Endothelial cell of umbilical vein (primary cell): ENCODE results near the gene SMARCA2. TPM values are rescaled to one million over a fixed set of nuclear protein-coding genes. Genes with fewer than 3 reads are reported as not detected.

ENCODE experiments used
- BruUV-seq: library from RNA; stranded (reverse); fragments of 400-500 nt; replicated peaks from 2 replicates; lab custom pipeline; 2021; lab: Mats Ljungman, UMichigan
- CTCF ChIA-PET: fragments of 300-600, 350-600 bp; sonication (Branson Sonifier 250); formaldehyde crosslinking; loops from one replicate; lab custom pipeline; 2021; ENCODE audit warnings: antibody characterized with exemption, inconsistent platforms; lab: Charles Lee
- POLR2A ChIA-PET: fragments of 300-600, 350-600 bp; sonication (Branson Sonifier 250); formaldehyde crosslinking; loops from one replicate; lab custom pipeline; 2021; ENCODE audit warnings: antibody characterized with exemption, inconsistent platforms; lab: Charles Lee
- DNase-seq: peaks from one replicate; pipeline ENCODE4 v3.0.0-alpha.2; 2011; ENCODE audit warnings: low read depth, low spot score
- FAIRE-seq: peaks from 2 replicates; lab custom pipeline; 2011; peaks lifted over from hg19 to GRCh38; lab: Jason Lieb, UNC
- H2AFZ ChIP-seq: 2 replicates; pipeline ENCODE4 v1.6.0; 2012; ENCODE audit warnings: low read depth, low read length, control low read depth, inconsistent platforms
- H3K27ac ChIP-seq: 2 replicates; pipeline ENCODE4 v1.5.1; 2011; ENCODE audit warnings: low read depth, mild to moderate bottlenecking, control low read depth, low read length, moderate library complexity; ENCODE audit not compliant: insufficient read depth
- H3K27me3 ChIP-seq, 2 experiments: 2 replicates each; pipeline versions ENCODE4 v1.6.0 to v1.6.1; 2011; ENCODE audit warnings: low read length in 2 of 2, mixed read lengths in 1 of 2; ENCODE audit not compliant: control insufficient read depth in 2 of 2, insufficient read depth in 2 of 2
- H3K36me3 ChIP-seq, 2 experiments: 2 replicates in 1 of 2; 3 replicates in 1 of 2; pipeline ENCODE4 v1.5.1; 2011; ENCODE audit warnings: low read length in 2 of 2, mild to moderate bottlenecking in 1 of 2, moderate library complexity in 1 of 2; ENCODE audit not compliant: control insufficient read depth in 2 of 2, insufficient read depth in 2 of 2; ENCODE audit errors: extremely low read depth in 1 of 2
- H3K4me1 ChIP-seq: 3 replicates; pipeline ENCODE4 v1.5.1; 2011; ENCODE audit warnings: mild to moderate bottlenecking, low read length; ENCODE audit not compliant: control insufficient read depth, insufficient read depth; ENCODE audit errors: extremely low read depth
- H3K4me2 ChIP-seq: 2 replicates; pipeline ENCODE4 v1.6.1; 2011; ENCODE audit warnings: low read length, control low read depth, mixed read lengths; ENCODE audit not compliant: insufficient read depth
- H3K4me3 ChIP-seq, 3 experiments: fragments of 200-600 bp in 1 of 3; sonication (generic), shearing (Covaris generic) in 1 of 3; replicated peaks in 1 of 3; 2 replicates each; pipeline ENCODE4 v1.5.1; 2011 to 2016; ENCODE audit warnings: control low read depth in 3 of 3, low read length in 3 of 3, mild to moderate bottlenecking in 2 of 3, inconsistent platforms in 1 of 3, low read depth in 1 of 3, moderate library complexity in 1 of 3; ENCODE audit not compliant: insufficient read depth in 1 of 3
- H3K79me2 ChIP-seq: 2 replicates; pipeline ENCODE4 v1.6.0; 2012; ENCODE audit warnings: low read length, inconsistent platforms; ENCODE audit not compliant: control insufficient read depth, insufficient read depth
- H3K9ac ChIP-seq: replicated peaks from 2 replicates; pipeline ENCODE3; 2011; ENCODE audit warnings: low read length, control low read depth; ENCODE audit not compliant: insufficient read depth; ENCODE audit errors: extremely low read depth
- H3K9me1 ChIP-seq: replicated peaks from 3 replicates; pipeline ENCODE4 v1.6.0; 2011; ENCODE audit warnings: mild to moderate bottlenecking, low read length; ENCODE audit not compliant: control insufficient read depth, insufficient read depth; ENCODE audit errors: extremely low read depth
- H3K9me3 ChIP-seq: replicated peaks from 2 replicates; pipeline ENCODE4 v1.5.1; 2012; ENCODE audit warnings: low read length, inconsistent platforms; ENCODE audit not compliant: control insufficient read depth, insufficient read depth
- H4K20me1 ChIP-seq: replicated peaks from 2 replicates; pipeline ENCODE3; 2011; ENCODE audit warnings: mild to moderate bottlenecking, low read length; ENCODE audit not compliant: control insufficient read depth, insufficient read depth; ENCODE audit errors: extremely low read depth
- EZH2 ChIP-seq: IDR thresholded peaks from 2 replicates; pipeline ENCODE4 v1.6.1; 2012; ENCODE audit warnings: borderline replicate concordance, low read depth, mild to moderate bottlenecking, moderate library complexity, low read length, inconsistent platforms; ENCODE audit not compliant: severe bottlenecking
- FOS ChIP-seq: IDR thresholded peaks from 2 replicates; pipeline ENCODE4 v1.6.1; 2011; ENCODE audit warnings: mild to moderate bottlenecking, low read length, moderate library complexity, borderline replicate concordance; ENCODE audit not compliant: insufficient read depth
- GATA2 ChIP-seq: IDR thresholded peaks from 2 replicates; pipeline ENCODE4 v1.7.0; 2011; ENCODE audit warnings: low read depth, mild to moderate bottlenecking, moderate library complexity, mixed read lengths, low read length; ENCODE audit not compliant: insufficient read length, insufficient read depth
- JUN ChIP-seq: IDR thresholded peaks from 2 replicates; pipeline ENCODE4 v1.6.1; 2011; ENCODE audit warnings: borderline replicate concordance, low read depth; ENCODE audit not compliant: insufficient read length, insufficient read depth
- MAX ChIP-seq: IDR thresholded peaks from 2 replicates; pipeline ENCODE4 v1.6.1; 2011; ENCODE audit not compliant: insufficient read depth, insufficient read length
- MYC ChIP-seq: IDR thresholded peaks from one replicate; pipeline ENCODE4 v1.6.1; 2011; ENCODE audit warnings: mild to moderate bottlenecking, low read depth, low read length
- POLR2A ChIP-seq: IDR thresholded peaks from 2 replicates; pipeline ENCODE4 v1.6.1; 2012; ENCODE audit warnings: low read depth, mild to moderate bottlenecking, control low read depth, low read length
- POLR2AphosphoS5 ChIP-seq: IDR thresholded peaks from 2 replicates; pipeline ENCODE4 v1.6.1; 2012; ENCODE audit warnings: low read depth, mild to moderate bottlenecking, control low read depth, low read length, moderate library complexity; ENCODE audit not compliant: insufficient read depth
- dilution Hi-C: fragments of 300-500 bp; cut with MboI; formaldehyde crosslinking; loops from one replicate; pipeline ENCODE4 v1.15.0; 2019; ENCODE audit warnings: low sequenced_read_pairs; ENCODE audit not compliant: extremely low pct_ligation_motif_present
- intact Hi-C: fragments of 100-400 bp; cut with micrococcal nuclease; formaldehyde crosslinking; loops from one replicate; pipeline ENCODE4 v1.10.0; 2022
- polyA plus RNA-seq, 4 experiments: library from polyadenylated mRNA; depleted of rRNA in 3 of 4; stranded (reverse) in 3 of 4; unstranded in 1 of 4; fragments of >200 nt; gene quantifications; 2 replicates each; pipeline versions ENCODE4 v1.2.1 to v1.2.3, GENCODE V29; 2011 to 2012; ENCODE audit warnings: missing spikeins in 1 of 4
- total RNA-seq: library from RNA; stranded (reverse); gene quantifications from 2 replicates; pipeline ENCODE4 v1.2.3, GENCODE V29; 2021
- TF ChIP-seq, protein P1 (sequence below), 2 donors: IDR thresholded peaks; 1 replicate in 1 of 2; 2 replicates in 1 of 2; pipeline ENCODE4 v1.5.1; 2011; ENCODE audit warnings: low read length in 2 of 2, mild to moderate bottlenecking in 2 of 2, moderate library complexity in 2 of 2, control low read depth in 1 of 2, inconsistent platforms in 1 of 2, low read depth in 1 of 2; ENCODE audit not compliant: insufficient read depth in 1 of 2; ENCODE audit errors: extremely low read depth in 1 of 2

SMARCA2 gene
- total and polyA plus RNA-seq, 2 donors (not counting 3 experiments of a cell fraction or from before 2014, with no cell fraction given), result 54.5 to 79.9 TPM

GRCh38 chr9:2227144-2227867 lies 212.2 kb downstream of the SMARCA2 start:
- Histone ChIP-seq H3K9ac (no peak overlapping the region), H3K4me2 (no peak overlapping the region), H3K27me3 (no peaks in the 10 kb centered on the region), H3K9me1 (no peaks in the 10 kb centered on the region), H3K4me3 (no peak overlapping the region), H3K27ac (no peak overlapping the region), H3K79me2 (no peaks in the 10 kb centered on the region), H4K20me1 (no peaks in the 10 kb centered on the region), H2AFZ (no peak overlapping the region), H3K36me3 (no peaks in the 10 kb centered on the region), H3K9me3 (no peaks in the 10 kb centered on the region), H3K4me1 (no peaks in the 10 kb centered on the region)
- no TSS peak for BruUV-seq
- FAIRE-seq, result no peak
- peak; percentile 3 for DNase-seq
- CTCF ChIA-PET, result interaction anchor here (1.0 to 1.4 kb wide), 2 partner anchors 12 to 14 kb away, joined by 3 read pairs; no protein-coding TSS in a partner anchor
- TF ChIP-seq FOS, result no peak
- TF ChIP-seq GATA2, result no peak
- TF ChIP-seq JUN, result no peak
- TF ChIP-seq MYC, result no peak
- TF ChIP-seq POLR2A, result no peak
- no peak for TF ChIP-seq EZH2
- TF ChIP-seq POLR2AphosphoS5, result no peak
- TF ChIP-seq, protein P1, sequence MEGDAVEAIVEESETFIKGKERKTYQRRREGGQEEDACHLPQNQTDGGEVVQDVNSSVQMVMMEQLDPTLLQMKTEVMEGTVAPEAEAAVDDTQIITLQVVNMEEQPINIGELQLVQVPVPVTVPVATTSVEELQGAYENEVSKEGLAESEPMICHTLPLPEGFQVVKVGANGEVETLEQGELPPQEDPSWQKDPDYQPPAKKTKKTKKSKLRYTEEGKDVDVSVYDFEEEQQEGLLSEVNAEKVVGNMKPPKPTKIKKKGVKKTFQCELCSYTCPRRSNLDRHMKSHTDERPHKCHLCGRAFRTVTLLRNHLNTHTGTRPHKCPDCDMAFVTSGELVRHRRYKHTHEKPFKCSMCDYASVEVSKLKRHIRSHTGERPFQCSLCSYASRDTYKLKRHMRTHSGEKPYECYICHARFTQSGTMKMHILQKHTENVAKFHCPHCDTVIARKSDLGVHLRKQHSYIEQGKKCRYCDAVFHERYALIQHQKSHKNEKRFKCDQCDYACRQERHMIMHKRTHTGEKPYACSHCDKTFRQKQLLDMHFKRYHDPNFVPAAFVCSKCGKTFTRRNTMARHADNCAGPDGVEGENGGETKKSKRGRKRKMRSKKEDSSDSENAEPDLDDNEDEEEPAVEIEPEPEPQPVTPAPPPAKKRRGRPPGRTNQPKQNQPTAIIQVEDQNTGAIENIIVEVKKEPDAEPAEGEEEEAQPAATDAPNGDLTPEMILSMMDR (IDR thresholded peaks at IDR 0.05; ENCODE audit: extremely low read depth in 1 of 2, insufficient read depth in 1 of 2, low read depth in 1 of 2, low read length in 2 of 2), result no peak
- no peak for TF ChIP-seq MAX
- intact Hi-C loops, result loop anchor here (5.0 kb wide), 1 partner anchor 615 kb away; the partner anchor contains the start of gene PUM3
- dilution Hi-C loops, result no loop called here
- POLR2A ChIA-PET, result no interaction called here
